Osteocyte (in vitro differentiated cells): Measurements from ENCODE around the gene TMEM62. TPM values are rescaled to one million over a fixed set of nuclear protein-coding genes. Genes with fewer than 3 reads are reported as not detected.
A peak's percentile ranks its signal among the peaks of the same experiment; 100 is the strongest.

Experiments
- DNase-seq: peaks from one replicate; pipeline ENCODE4 v3.0.0; 2021; ENCODE audit warnings: mixed read lengths; ENCODE audit not compliant: unreplicated experiment; ENCODE audit errors: extremely low spot score
- H3K27ac Mint-ChIP-seq: one replicate; pipeline ENCODE4 v1.8.0; 2021; ENCODE audit warnings: mild to moderate bottlenecking, mixed read lengths; ENCODE audit not compliant: unreplicated experiment
- H3K27me3 Mint-ChIP-seq: one replicate; pipeline ENCODE4 v1.8.0; 2021; ENCODE audit warnings: mixed read lengths; ENCODE audit not compliant: unreplicated experiment
- H3K36me3 Mint-ChIP-seq: one replicate; pipeline ENCODE4 v1.8.0; 2021; ENCODE audit warnings: mixed read lengths; ENCODE audit not compliant: unreplicated experiment
- H3K4me1 Mint-ChIP-seq: one replicate; pipeline ENCODE4 v1.8.0; 2021; ENCODE audit warnings: mixed read lengths; ENCODE audit not compliant: unreplicated experiment
- H3K4me3 Mint-ChIP-seq: one replicate; pipeline ENCODE4 v1.8.0; 2021; ENCODE audit warnings: mild to moderate bottlenecking, moderate library complexity, mixed read lengths; ENCODE audit not compliant: unreplicated experiment
- H3K9me3 Mint-ChIP-seq: one replicate; pipeline ENCODE4 v1.8.0; 2021; ENCODE audit warnings: mixed read lengths; ENCODE audit not compliant: unreplicated experiment
- long read RNA-seq: library from polyadenylated mRNA; unstranded; transcript quantifications from one replicate; pipeline ENCODE4 v2.0.0, GENCODE V29; 2021
- total RNA-seq: library from RNA; stranded (reverse); gene quantifications from 2 replicates; pipeline ENCODE4 v1.2.1, GENCODE V29; 2021
- TF ChIP-seq, protein P1 (sequence below): fragments of 200-600 bp; sonication (generic); IDR thresholded peaks from 2 replicates; pipeline ENCODE4 v1.5.0; 2021; ENCODE audit warnings: antibody characterized with exemption, mild to moderate bottlenecking, moderate library complexity

Gene TMEM62
- 11.7 and 15.2 TPM in 2 replicates for total RNA-seq
- long read RNA-seq, partial matches to known transcripts, result 2 of 7 reads
- long read RNA-seq, other reads (novel, unspliced or antisense), result 5 of 7 reads

DNA sequence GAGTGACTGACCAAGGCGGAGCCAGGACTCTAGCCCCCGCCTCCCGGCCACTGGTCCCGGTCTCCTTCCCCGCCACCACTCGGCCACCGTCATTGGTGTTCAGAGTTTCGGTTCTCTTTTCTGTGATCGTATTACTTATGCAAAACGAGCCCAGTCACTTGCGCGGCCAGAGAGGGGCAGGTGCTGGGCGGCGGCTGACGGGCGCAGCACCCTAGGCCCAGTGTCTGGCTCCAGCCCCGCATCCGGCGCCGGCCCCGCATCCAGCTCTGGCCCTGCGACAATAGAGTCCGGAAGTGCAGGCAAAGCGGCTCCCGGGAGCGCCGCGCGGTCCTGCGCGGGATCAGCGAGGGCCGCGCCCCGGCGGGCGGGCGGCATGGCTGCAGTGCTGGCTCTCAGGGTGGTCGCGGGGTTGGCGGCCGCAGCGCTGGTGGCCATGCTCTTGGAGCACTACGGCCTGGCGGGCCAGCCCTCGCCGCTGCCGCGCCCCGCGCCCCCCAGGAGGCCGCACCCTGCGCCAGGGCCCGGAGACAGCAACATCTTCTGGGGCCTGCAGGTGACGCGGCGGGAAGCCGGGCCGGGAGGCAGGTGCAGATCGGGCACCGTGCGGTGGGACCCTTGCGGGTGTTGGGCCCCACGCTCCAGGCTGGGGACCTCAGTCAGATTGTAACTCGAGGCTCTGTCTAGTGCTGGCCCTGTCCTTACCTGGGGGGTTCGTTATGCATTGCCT is at the start of gene TMEM62:
TSS of gene TMEM62 (plus strand) at position 157 of the 727 bp plus-strand sequence. CDS start at position 374, 217 bp downstream.
- Mint-ChIP-seq H3K9me3 (peaks cover 4% of the 10 kb centered on the region), H3K4me1 (peaks cover 21% of the 10 kb centered on the region), H3K27ac (peak within 1 kb of the TSS; percentile 85), H3K27me3 (no peaks in the 10 kb centered on the region), H3K4me3 (peak within 1 kb of the TSS; percentile 88), H3K36me3 (peaks cover 15% of the 10 kb centered on the region)
- DNase-seq, result no peak
- TF ChIP-seq, protein P1, sequence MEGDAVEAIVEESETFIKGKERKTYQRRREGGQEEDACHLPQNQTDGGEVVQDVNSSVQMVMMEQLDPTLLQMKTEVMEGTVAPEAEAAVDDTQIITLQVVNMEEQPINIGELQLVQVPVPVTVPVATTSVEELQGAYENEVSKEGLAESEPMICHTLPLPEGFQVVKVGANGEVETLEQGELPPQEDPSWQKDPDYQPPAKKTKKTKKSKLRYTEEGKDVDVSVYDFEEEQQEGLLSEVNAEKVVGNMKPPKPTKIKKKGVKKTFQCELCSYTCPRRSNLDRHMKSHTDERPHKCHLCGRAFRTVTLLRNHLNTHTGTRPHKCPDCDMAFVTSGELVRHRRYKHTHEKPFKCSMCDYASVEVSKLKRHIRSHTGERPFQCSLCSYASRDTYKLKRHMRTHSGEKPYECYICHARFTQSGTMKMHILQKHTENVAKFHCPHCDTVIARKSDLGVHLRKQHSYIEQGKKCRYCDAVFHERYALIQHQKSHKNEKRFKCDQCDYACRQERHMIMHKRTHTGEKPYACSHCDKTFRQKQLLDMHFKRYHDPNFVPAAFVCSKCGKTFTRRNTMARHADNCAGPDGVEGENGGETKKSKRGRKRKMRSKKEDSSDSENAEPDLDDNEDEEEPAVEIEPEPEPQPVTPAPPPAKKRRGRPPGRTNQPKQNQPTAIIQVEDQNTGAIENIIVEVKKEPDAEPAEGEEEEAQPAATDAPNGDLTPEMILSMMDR, result no peak

DNA sequence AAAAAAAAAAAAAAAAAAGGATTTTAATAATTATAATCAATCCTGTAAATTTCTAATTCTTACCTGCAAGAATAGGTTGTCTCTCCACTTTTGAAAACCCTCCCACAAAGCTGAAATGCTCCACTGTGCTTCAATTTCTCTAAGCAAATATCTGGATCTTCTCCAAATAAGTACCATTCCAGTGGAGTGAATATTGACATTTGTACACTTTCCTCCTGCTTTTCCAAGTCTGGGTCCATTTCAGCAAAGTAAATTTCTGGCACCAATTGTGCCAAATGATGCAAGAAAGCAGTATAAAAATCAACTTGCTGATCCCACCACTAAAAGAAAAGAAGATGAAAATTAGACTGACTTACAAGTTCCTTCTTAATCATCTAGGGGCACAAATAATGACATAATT is 47.5 kb upstream of the TMEM62 start:
- Mint-ChIP-seq H3K27ac (no peak overlapping the region), H3K27me3 (no peaks in the 10 kb centered on the region), H3K4me3 (no peak overlapping the region), H3K36me3 (peaks cover 29% of the 10 kb centered on the region), H3K9me3 (no peaks in the 10 kb centered on the region), H3K4me1 (peaks cover 15% of the 10 kb centered on the region)
- TF ChIP-seq, protein P1, result no peak
- DNase-seq, result no peak

DNA sequence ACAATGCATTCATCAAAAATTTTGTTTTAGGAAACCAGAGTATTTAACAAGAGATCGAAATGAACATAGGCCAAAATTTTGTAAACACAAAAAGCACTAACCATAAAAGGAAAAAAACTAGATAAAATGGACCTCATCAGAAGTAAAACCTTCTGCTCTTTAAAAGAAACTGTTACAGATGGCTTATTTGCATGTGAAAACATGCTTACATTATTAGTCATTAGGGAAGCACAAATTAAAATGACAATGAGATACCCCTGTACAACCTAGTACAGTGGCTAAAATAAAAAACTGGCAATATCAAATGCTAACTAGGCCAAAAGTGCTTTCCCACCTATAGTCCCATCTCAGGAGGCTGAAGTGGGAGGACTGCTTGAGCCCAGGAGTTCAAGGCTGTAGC is 46.8 kb upstream of the TMEM62 start:
- H3K4me3 Mint-ChIP-seq, result no peak overlapping the region

DNA sequence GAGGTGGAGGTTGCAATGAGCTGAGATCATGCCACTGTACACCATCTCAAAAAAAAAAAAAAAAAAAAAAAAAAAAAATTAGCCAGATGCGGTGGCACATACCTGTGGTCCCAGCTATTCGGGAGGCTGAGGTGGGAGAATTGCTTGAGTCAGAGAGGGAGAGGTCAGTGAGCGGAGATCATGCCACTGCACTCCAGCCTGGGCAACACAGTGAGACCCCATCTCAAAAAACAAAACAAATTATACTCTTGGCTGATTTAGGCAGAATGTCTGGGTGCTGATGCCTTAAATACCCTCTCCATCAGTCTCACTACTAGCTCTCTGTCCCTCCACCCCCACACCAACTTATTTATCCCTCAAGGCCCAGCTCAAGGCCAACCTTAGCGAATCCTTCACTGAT is 41.5 kb upstream of the TMEM62 start:
- no peaks in the 10 kb centered on the region for H3K9me3 Mint-ChIP-seq
- no peak overlapping the region for H3K27ac Mint-ChIP-seq

More for the DNA sequence above, 46.8 kb upstream of the TMEM62 start:
- TF ChIP-seq, protein P1, result no peak
- H3K27ac Mint-ChIP-seq, result peak overlapping the region; percentile 40
- DNase-seq, result no peak
- H3K4me1 Mint-ChIP-seq, result peaks cover 15% of the 10 kb centered on the region
- no peaks in the 10 kb centered on the region for H3K27me3 Mint-ChIP-seq
- no peaks in the 10 kb centered on the region for H3K9me3 Mint-ChIP-seq
- H3K36me3 Mint-ChIP-seq, result peaks cover 27% of the 10 kb centered on the region

DNA sequence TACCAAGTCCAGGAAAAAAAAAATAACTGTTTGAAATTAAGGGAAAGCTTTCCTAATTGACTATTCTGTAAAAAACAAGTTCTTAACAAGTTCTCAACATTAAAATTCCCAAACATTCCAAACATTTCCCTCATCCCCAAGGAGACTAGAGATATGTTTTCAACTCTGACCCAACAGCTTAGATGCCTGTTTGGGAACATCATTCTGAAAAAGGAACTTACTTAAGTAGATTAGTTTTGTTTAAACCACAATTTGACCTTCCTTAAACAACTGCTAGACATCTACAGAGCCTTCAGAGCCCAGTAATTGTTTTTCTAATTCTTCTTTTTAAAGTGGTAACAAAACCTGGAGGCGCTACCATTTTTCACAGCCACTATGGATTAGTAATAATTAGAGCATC is 40.4 kb upstream of the TMEM62 start:
- Mint-ChIP-seq H3K4me3 (no peak overlapping the region), H3K27me3 (no peaks in the 10 kb centered on the region), H3K9me3 (no peaks in the 10 kb centered on the region), H3K36me3 (peaks cover 30% of the 10 kb centered on the region), H3K4me1 (peaks cover 32% of the 10 kb centered on the region), H3K27ac (peak overlapping the region; percentile 75)
- TF ChIP-seq, protein P1, result no peak
- no peak for DNase-seq

More for the DNA sequence above, 41.5 kb upstream of the TMEM62 start:
- Mint-ChIP-seq H3K27me3 (no peaks in the 10 kb centered on the region), H3K36me3 (peaks cover 21% of the 10 kb centered on the region), H3K4me1 (peaks cover 33% of the 10 kb centered on the region), H3K4me3 (no peak overlapping the region)
- DNase-seq, result no peak
- TF ChIP-seq, protein P1, result no peak
